Urothelium cell line (cell line): ENCODE measurements around the gene INHBE.
"Not testable (repeated sequence)": the region's sequence is repeated elsewhere in the genome, so short reads cannot be mapped to it uniquely, and the experiment has no call there.

Experiments used
- DNase-seq: peaks from one replicate; pipeline ENCODE4 v3.0.0; 2011; ENCODE audit warnings: low spot score, mixed read lengths
- FAIRE-seq: peaks from 2 replicates; lab custom pipeline; 2011; peaks lifted over from hg19 to GRCh38; lab: Jason Lieb, UNC

The INHBE gene, protein sequence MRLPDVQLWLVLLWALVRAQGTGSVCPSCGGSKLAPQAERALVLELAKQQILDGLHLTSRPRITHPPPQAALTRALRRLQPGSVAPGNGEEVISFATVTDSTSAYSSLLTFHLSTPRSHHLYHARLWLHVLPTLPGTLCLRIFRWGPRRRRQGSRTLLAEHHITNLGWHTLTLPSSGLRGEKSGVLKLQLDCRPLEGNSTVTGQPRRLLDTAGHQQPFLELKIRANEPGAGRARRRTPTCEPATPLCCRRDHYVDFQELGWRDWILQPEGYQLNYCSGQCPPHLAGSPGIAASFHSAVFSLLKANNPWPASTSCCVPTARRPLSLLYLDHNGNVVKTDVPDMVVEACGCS

GRCh38 chr12:57454566-57455373 is at the start of gene INHBE:
Gene INHBE (plus strand): TSS chr12:57455307. CDS start chr12:57455537, 230 bp downstream.
- DNase-seq, result peak; percentile 38
- no peak for FAIRE-seq

- DNase-seq (no peak), FAIRE-seq (no peak)
Measured at GRCh38 chr12:57410534-57410933, 44.6 kb upstream of the INHBE start.

- DNase-seq, result not testable (repeated sequence)
Measured at GRCh38 chr12:57414160-57414559, 40.9 kb upstream of the INHBE start.

GRCh38 chr12:57415088-57415487 is 40.0 kb upstream of the INHBE start:
- DNase-seq (no peak), FAIRE-seq (no peak)

More at GRCh38 chr12:57414160-57414559, 40.9 kb upstream of the INHBE start:
- FAIRE-seq, result not testable (repeated sequence)

DNA sequence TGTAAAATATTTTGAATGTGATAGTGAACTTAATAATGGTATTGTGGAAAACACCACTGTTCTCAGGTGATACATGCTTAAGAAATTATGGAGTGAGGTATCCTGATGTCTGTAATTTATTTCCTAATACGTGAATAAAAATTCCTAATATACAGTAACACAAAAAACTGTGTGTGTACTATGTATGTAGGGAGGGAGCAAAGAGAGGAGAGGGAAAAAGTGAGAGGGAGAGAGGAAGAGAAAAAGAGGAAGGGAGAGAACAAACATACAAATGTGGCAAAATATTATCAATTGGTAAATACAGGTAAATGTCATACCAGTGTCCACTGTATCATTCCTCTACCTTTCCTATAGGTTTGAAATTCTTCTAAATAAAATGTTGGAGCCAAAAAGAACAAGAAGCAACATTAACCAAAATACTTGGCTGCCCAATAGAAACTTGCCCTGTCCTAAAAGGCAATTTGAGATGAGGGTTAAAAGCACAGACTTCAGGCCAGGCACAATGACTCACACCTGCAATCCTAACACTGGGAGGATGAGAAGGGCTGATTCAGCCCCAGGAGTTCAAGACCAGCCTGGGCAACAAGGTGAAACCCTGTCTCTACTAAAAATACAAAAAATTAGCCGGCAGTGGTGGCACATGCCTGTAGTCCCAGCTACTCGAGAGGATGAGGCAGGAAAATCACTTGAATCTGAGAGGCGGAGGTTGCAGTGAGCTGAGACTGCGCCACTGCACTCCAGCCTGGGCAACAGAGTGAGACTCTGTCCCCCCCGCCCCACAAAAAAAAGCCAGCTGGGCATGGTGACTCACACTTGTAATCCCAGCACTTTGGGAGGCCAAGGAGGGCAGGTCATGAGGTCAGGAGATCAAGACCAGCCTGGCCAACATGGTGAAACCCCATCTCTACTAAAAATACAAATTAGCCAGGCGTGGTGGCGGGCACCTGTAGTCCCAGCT is 38.8 kb upstream of the INHBE start:
- DNase-seq, result no peak
- FAIRE-seq, result no peak

DNA sequence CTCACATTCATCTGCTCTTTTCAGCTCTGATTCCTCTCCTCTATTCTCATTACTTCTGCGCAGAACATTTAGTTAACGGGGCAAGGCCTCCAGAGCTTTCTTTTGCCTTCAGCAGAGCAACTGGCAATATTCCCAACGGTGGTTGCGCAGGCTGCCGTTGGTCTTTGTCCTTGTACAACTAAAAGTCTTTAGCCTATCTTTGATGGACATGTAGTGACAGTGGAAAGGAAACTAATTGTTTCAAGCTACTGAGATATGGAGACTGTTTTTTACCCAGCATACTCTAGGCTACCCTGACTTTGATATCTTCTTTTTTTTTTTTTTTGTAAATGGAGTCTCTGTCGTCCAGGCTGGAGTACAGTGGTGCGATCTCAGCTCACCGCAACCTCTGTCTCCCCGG is 36.9 kb upstream of the INHBE start:
- no peak for FAIRE-seq

GRCh38 chr12:57419495-57419894 is 35.6 kb upstream of the INHBE start:
- FAIRE-seq (no peak), DNase-seq (no peak)

More for the DNA sequence above, 36.9 kb upstream of the INHBE start:
- no peak for DNase-seq

- DNase-seq (no peak), FAIRE-seq (no peak)
Measured at GRCh38 chr12:57420482-57420881, 34.6 kb upstream of the INHBE start.

DNA sequence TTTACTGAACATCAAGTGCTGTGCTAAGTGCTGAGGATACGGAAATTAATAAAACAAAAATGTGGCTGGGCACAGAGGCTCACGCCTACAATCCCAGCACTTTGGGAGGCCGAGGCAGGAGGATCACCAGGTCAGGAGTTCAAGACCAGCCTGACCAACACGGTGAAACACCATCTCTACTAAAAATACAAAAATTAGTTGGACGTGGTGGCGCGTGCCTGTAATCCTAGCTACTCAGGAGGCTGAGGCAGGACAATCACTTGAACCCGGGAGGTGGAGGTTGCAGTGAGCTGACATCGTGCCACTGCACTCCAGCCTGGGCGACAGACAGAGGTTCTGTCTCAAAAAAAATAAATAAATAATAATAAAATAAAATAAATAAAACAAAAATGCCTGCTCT is 28.2 kb upstream of the INHBE start:
- not testable (repeated sequence) for DNase-seq, FAIRE-seq

- FAIRE-seq (no peak), DNase-seq (no peak)
Measured at GRCh38 chr12:57428965-57429364, 26.1 kb upstream of the INHBE start.

DNA sequence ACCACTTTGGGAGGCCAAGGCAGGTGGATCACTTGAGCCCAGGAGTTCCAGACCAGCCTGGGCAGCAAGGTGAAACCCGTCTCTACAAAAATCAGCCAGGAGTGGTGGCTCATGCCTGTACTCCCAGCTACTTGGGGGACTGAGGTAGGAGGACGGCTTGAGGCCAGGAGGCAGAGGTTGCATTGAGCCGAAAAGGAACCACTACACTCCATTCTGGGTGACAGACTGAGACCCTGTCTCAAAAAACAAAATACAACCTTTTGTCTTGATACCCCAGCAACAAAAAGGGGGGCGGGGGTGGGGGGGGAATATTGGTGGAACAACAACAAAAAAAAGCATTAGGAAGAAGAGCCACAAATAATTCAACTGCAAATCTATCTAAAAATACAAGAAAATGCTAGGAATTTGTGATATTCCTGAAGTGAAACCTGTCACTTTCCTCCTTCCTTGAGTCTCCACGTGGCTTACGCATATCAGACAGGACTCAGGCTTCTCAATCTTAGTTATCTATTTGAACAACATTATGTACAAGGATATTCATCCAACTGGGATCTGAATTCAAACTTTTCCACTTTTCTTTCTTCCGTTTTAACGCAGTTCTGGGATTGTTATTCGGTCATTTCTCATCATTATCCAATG is 25.5 kb upstream of the INHBE start:
- DNase-seq, result no peak
- no peak for FAIRE-seq

GRCh38 chr12:57430112-57430930 is 24.8 kb upstream of the INHBE start:
- DNase-seq (peak; percentile 87), FAIRE-seq (no peak)

DNA sequence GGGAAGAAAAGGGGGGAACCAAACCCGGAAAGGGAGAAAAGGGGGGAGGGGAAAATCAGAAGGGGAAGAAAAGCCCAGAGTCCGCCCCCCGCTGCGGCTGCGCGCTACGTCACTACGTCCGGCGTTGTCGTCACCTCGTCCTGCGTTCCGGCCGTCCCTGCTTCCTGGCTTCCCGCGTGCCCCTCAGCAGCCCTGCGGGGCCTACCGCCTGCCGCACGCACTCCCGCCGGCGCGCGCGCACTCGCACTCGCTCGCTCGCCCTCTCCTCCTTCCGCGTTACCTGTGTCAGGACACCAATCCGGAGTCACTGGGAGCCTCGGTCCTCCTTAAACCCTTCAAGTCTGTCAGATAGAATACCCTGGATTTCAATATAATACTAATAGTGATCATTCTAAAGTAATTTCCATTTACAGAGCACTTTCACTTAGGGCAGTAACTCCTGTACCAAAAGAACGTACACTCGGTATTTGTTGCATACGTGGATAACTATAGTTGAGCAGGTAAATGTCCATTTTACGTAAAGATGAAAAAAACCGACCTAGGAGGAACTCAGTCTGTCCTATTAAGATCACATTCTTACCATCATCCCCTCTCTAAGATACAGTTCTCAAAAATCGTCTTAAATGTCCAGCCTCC is 24.1 kb upstream of the INHBE start, which contains the start of gene R3HDM2:
TSS of gene R3HDM2 (minus strand) at position 113 of the 636 bp plus-strand sequence. CDS start 120,615 bp downstream, outside the sequence.
- DNase-seq, result peak; percentile 97
- FAIRE-seq, result peak; percentile 32

DNA sequence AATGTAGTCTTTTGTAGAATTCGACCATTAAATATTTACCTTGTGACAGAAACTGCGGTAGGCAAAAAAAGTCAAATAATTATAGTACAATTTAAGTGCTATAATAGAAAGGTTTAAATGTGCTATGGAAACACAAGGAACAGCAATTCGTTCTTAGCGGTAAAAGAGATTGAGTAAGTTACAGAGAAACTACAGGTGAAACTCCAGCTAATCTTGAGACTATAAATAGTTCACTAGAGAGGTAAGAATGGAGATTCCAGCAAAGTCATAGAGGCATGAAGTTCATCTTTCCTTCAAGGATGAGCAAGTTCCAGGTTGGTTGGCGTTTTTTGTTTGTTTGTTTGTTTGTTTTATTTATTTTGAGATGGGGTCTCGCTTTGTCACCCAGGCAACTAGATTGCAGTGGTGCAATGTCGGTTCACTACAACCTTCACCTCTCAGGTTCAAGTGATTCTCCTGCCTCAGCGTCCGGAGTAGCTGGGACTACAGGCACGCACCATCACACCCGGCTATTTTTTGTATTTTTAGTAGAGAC is 23.4 kb upstream of the INHBE start:
- DNase-seq (no peak), FAIRE-seq (no peak)

GRCh38 chr12:57433370-57433769 is 21.7 kb upstream of the INHBE start:
- no peak for DNase-seq
- no peak for FAIRE-seq

GRCh38 chr12:57434517-57435223 is 20.4 kb upstream of the INHBE start, which contains the start of gene INHBC:
Gene INHBC (plus strand): TSS chr12:57434784. CDS start chr12:57434887, 103 bp downstream.
- DNase-seq, result no peak
- no peak for FAIRE-seq

DNA sequence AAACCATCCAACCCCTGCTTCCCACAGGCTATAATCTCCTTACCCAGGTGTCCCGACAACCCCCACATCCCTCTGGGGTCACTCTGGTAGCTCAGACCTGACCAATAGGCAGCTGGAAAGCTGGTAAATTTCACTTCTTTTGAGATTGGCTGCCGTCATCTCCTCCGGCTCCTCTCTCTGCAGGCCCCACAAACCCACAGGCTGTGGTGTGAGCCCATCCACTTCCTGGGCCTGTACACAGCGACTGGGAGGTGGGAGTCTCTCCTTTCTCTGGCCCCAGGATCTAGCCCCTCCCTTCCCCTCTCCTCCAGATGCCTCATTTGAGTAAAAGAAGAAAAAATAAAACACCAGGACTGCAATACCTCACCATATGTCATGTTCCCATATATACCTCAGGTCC is 19.8 kb upstream of the INHBE start:
- FAIRE-seq (no peak), DNase-seq (no peak)

DNA sequence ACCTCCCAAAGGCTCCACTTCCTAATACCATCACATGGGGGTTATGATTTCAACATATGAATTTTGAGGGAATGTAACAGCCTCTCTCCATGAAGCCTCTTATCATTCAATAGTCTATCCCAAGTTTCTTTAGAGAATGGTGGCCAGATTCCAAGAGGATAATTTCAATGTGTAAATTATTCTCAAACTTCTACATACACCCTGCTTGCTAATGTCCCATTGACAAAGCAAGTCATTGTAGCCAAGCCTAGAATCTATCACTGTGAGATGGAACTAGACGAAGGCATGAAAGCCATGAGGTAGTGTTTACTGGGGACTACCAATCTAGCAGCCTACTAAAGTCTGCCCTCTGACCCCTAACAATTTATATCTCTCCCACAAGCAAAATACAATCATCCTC is 16.7 kb upstream of the INHBE start:
- DNase-seq (no peak), FAIRE-seq (no peak)
